ENCODE measurements around the gene BTBD16. TPM values are rescaled to one million over a fixed set of nuclear protein-coding genes. Genes with fewer than 3 reads are reported as not detected.

BTBD16 gene
- total RNA-seq, 1 experiment from 2014 or later = not detected

GRCh38 chr10:122251459-122252255 lies 19.4 kb upstream of the BTBD16 start:
- TF ChIP-seq ZBTB21 (CRISPR knock-in tag; IDR thresholded peaks at IDR 0.05; ENCODE audit: borderline replicate concordance) = no peak
- TF ChIP-seq ZNF121 (CRISPR knock-in tag; IDR thresholded peaks at IDR 0.05) = peak; percentile 76
- H3K36me3 Mint-ChIP-seq = peaks cover 36% of the 10 kb centered on the region
- H3K27me3 Mint-ChIP-seq (ENCODE audit: low read depth) = no peaks in the 10 kb centered on the region
- ChIA-PET CTCF (interaction anchor here (0.7 kb wide), 2 partner anchors 47 to 120 kb away, joined by 3 read pairs; no protein-coding TSS in a partner anchor), POLR2A (no interaction called here)
- H3K4me3 Mint-ChIP-seq = no peak overlapping the region
- no peak overlapping the region for H3K27ac Mint-ChIP-seq
- DNase-seq (ENCODE audit: low spot score) = no peak
- no peaks in the 10 kb centered on the region for H3K9me3 Mint-ChIP-seq
- H3K4me1 Mint-ChIP-seq = no peaks in the 10 kb centered on the region
- ATAC-seq = no peak

GRCh38 chr10:122252805-122253204 lies 18.3 kb upstream of the BTBD16 start:
- Mint-ChIP-seq H3K36me3 (peaks cover 36% of the 10 kb centered on the region), H3K27me3 (ENCODE audit: low read depth) (no peaks in the 10 kb centered on the region), H3K4me1 (no peaks in the 10 kb centered on the region), H3K9me3 (no peaks in the 10 kb centered on the region), H3K27ac (no peak overlapping the region), H3K4me3 (no peak overlapping the region)
- POLR2A ChIA-PET = no interaction called here
- DNase-seq (ENCODE audit: low spot score) = no peak
- CTCF ChIA-PET = no interaction called here
- TF ChIP-seq TEAD1 (CRISPR knock-in tag; IDR thresholded peaks at IDR 0.05) = no peak
- TF ChIP-seq SOX15 (CRISPR knock-in tag; IDR thresholded peaks at IDR 0.05) = no peak
- ATAC-seq = no peak

- TF ChIP-seq IRF1 (CRISPR knock-in tag; IDR thresholded peaks at IDR 0.05) (no peak), ZNF317 (CRISPR knock-in tag; IDR thresholded peaks at IDR 0.05; ENCODE audit: borderline replicate concordance, low read depth) (no peak), MXD4 (CRISPR knock-in tag; IDR thresholded peaks at IDR 0.05; ENCODE audit: borderline replicate concordance) (no peak), HMGXB4 (CRISPR knock-in tag; IDR thresholded peaks at IDR 0.05) (no peak), PREB (CRISPR knock-in tag; IDR thresholded peaks at IDR 0.05; ENCODE audit: borderline replicate concordance) (no peak)
- CTCF ChIA-PET = no interaction called here
- H3K9me3 Mint-ChIP-seq = no peaks in the 10 kb centered on the region
These were observed 17.5 kb upstream of the BTBD16 start for GRCh38 chr10:122253605-122254004.

GRCh38 chr10:122254831-122255230 lies 16.3 kb upstream of the BTBD16 start:
- CTCF ChIA-PET = interaction anchor here (1.6 to 4.9 kb wide), 2 partner anchors 15 to 203 kb away, joined by 8 to 66 read pairs; partner anchors contain the start of gene BTBD16
- H3K27ac Mint-ChIP-seq = peak overlapping the region; percentile 47; the same call in 1 of the 2 replicates
- TF ChIP-seq HMGA2 (CRISPR knock-in tag; IDR thresholded peaks at IDR 0.05) (no peak), AR (CRISPR knock-in tag; IDR thresholded peaks at IDR 0.05) (no peak), SMAD4 (CRISPR knock-in tag; IDR thresholded peaks at IDR 0.05) (no peak), FOXK1 (CRISPR knock-in tag; IDR thresholded peaks at IDR 0.05) (no peak), GTF2I (CRISPR knock-in tag; conservative IDR thresholded peaks at IDR 0.05) (no peak), ZNF219 (CRISPR knock-in tag; IDR thresholded peaks at IDR 0.05; ENCODE audit: borderline replicate concordance) (no peak), ZNF671 (CRISPR knock-in tag; IDR thresholded peaks at IDR 0.05) (no peak), IRF2 (CRISPR knock-in tag; IDR thresholded peaks at IDR 0.05; ENCODE audit: borderline replicate concordance, low read depth) (no peak), ATF3 (CRISPR knock-in tag; conservative IDR thresholded peaks at IDR 0.05) (no peak), NR1H2 (CRISPR knock-in tag; IDR thresholded peaks at IDR 0.05) (no peak), ERG (CRISPR knock-in tag; IDR thresholded peaks at IDR 0.05) (no peak)

More at GRCh38 chr10:122253605-122254004, 17.5 kb upstream of the BTBD16 start:
- Mint-ChIP-seq H3K27me3 (ENCODE audit: low read depth) (no peaks in the 10 kb centered on the region), H3K4me1 (peaks cover 2% of the 10 kb centered on the region), H3K4me3 (no peak overlapping the region), H3K36me3 (peaks cover 31% of the 10 kb centered on the region), H3K27ac (no peak overlapping the region)
- POLR2A ChIA-PET = no interaction called here
- ATAC-seq (no peak), DNase-seq (ENCODE audit: low spot score) (no peak)

More at GRCh38 chr10:122254831-122255230, 16.3 kb upstream of the BTBD16 start:
- ATAC-seq (no peak), DNase-seq (ENCODE audit: low spot score) (no peak)
- Mint-ChIP-seq H3K9me3 (no peaks in the 10 kb centered on the region), H3K27me3 (ENCODE audit: low read depth) (no peaks in the 10 kb centered on the region), H3K4me3 (no peak overlapping the region), H3K36me3 (peaks cover 21% of the 10 kb centered on the region), H3K4me1 (peaks cover 8% of the 10 kb centered on the region)
- POLR2A ChIA-PET = no interaction called here
